Neural cell (in vitro differentiated cells): ENCODE data around the gene SEPTIN2. TPM values are rescaled to one million over a fixed set of nuclear protein-coding genes. Genes with fewer than 3 reads are reported as not detected.
"Not testable (repeated sequence)": the region's sequence is repeated elsewhere in the genome, so short reads cannot be mapped to it uniquely, and the experiment has no call there.

ENCODE experiments used
- H2AFZ ChIP-seq: fragments of 200-600, 300-800 bp; sonication (generic), shearing (Covaris generic); 2 replicates; pipeline ENCODE4 v1.6.0; 2014; ENCODE audit warnings: low read depth, mild to moderate bottlenecking, antibody characterized with exemption, low read length, moderate library complexity
- H3F3A ChIP-seq: fragments of 200-600 bp; shearing (Covaris generic); 2 replicates; pipeline ENCODE4 v1.6.1; 2016; ENCODE audit warnings: mild to moderate bottlenecking, moderate library complexity, mixed read lengths, antibody characterized with exemption, low read length; ENCODE audit not compliant: insufficient read depth, poor library complexity, severe bottlenecking
- H3K27ac ChIP-seq: fragments of 200-600, 300-800 bp; sonication (generic), shearing (Covaris generic); 2 replicates; pipeline ENCODE4 v1.5.1; 2014; ENCODE audit warnings: mild to moderate bottlenecking, low read length, moderate library complexity
- H3K27me3 ChIP-seq: fragments of 300-800, 200-600 bp; sonication (generic), shearing (Covaris generic); 2 replicates; pipeline ENCODE4 v1.6.0; 2014; ENCODE audit warnings: mild to moderate bottlenecking, low read depth, low read length, moderate library complexity; ENCODE audit not compliant: insufficient read depth
- H3K36me3 ChIP-seq: fragments of 300-800, 200-600 bp; sonication (generic), shearing (Covaris generic); 2 replicates; pipeline ENCODE4 v1.5.1; 2014; ENCODE audit warnings: mild to moderate bottlenecking, antibody characterized with exemption, low read length, moderate library complexity; ENCODE audit not compliant: insufficient read depth
- H3K4me2 ChIP-seq: fragments of 300-800, 200-600 bp; sonication (generic), shearing (Covaris generic); 2 replicates; pipeline ENCODE4 v1.6.0; 2014; ENCODE audit warnings: mild to moderate bottlenecking, low read length
- H3K4me3 ChIP-seq: fragments of 300-800, 200-600 bp; sonication (generic), shearing (Covaris generic); 2 replicates; pipeline ENCODE4 v1.5.1; 2014; ENCODE audit warnings: mild to moderate bottlenecking, low read length, moderate library complexity
- H3K79me2 ChIP-seq: fragments of 200-600 bp; shearing (Covaris generic); replicated peaks from 2 replicates; pipeline ENCODE4 v1.6.0; 2014; ENCODE audit warnings: mild to moderate bottlenecking, low read length, moderate library complexity; ENCODE audit not compliant: insufficient read depth
- H3K9ac ChIP-seq: fragments of 300-800, 200-600 bp; sonication (generic), shearing (Covaris generic); 2 replicates; pipeline ENCODE4 v1.6.1; 2016; ENCODE audit warnings: mild to moderate bottlenecking, low read length, mixed read lengths
- H3K9me2 ChIP-seq: fragments of 200-600 bp; shearing (Covaris generic); 2 replicates; pipeline ENCODE4 v1.6.1; 2016; ENCODE audit warnings: mild to moderate bottlenecking, low read length, mixed read lengths; ENCODE audit not compliant: insufficient read depth
- H3K9me3 ChIP-seq: fragments of 200-600, 300-800 bp; sonication (generic), shearing (Covaris generic); 2 replicates; pipeline ENCODE4 v1.6.1; 2016; ENCODE audit warnings: mild to moderate bottlenecking, mixed run types, low read length, moderate library complexity, mixed read lengths
- H4K20me1 ChIP-seq: fragments of 200-600 bp; shearing (Covaris generic); 2 replicates; pipeline ENCODE4 v1.6.1; 2016; ENCODE audit warnings: mild to moderate bottlenecking, mixed run types; ENCODE audit not compliant: insufficient read depth
- MXI1 ChIP-seq: fragments of 450-650 bp; conservative IDR thresholded peaks from 2 replicates; pipeline ENCODE4 v1.6.1; 2014; ENCODE audit warnings: antibody characterized with exemption, mild to moderate bottlenecking; ENCODE audit not compliant: poor library complexity, severe bottlenecking
- REST ChIP-seq: IDR thresholded peaks from 2 replicates; pipeline ENCODE4 v1.6.1; 2012; ENCODE audit warnings: borderline replicate concordance
- SMC3 ChIP-seq: fragments of 450-650 bp; conservative IDR thresholded peaks from 2 replicates; pipeline ENCODE4 v1.6.1; 2014; ENCODE audit warnings: antibody characterized with exemption, mild to moderate bottlenecking, moderate library complexity; ENCODE audit not compliant: poor library complexity
- TAF1 ChIP-seq: IDR thresholded peaks from 2 replicates; pipeline ENCODE4 v1.6.1; 2012; ENCODE audit warnings: low read depth
- polyA plus RNA-seq: library from polyadenylated mRNA; depleted of rRNA; stranded (reverse); fragments of >200 nt; gene quantifications from 2 replicates; pipeline ENCODE4 v1.2.3, GENCODE V29; 2014

Gene SEPTIN2
- polyA plus RNA-seq, 1 donor from 2014 or later = 467 TPM

GRCh38 chr2:241393524-241394196 is 77.9 kb downstream of the SEPTIN2 start:
- H4K20me1 ChIP-seq = no peaks in the 10 kb centered on the region
- H3K4me2 ChIP-seq = no peak overlapping the region
- H3K9me3 ChIP-seq = no peaks in the 10 kb centered on the region
- H3K4me3 ChIP-seq = no peak overlapping the region
- H3K36me3 ChIP-seq = no peaks in the 10 kb centered on the region
- H3K27ac ChIP-seq = no peak overlapping the region
- H3K27me3 ChIP-seq = no peaks in the 10 kb centered on the region
- H2AFZ ChIP-seq = no peak overlapping the region
- no peaks in the 10 kb centered on the region for H3K79me2 ChIP-seq
- TF ChIP-seq MXI1 = no peak
- no peak for TF ChIP-seq TAF1
- TF ChIP-seq SMC3 = no peak
- H3K9ac ChIP-seq = no peak overlapping the region
- no peaks in the 10 kb centered on the region for H3K9me2 ChIP-seq
- H3F3A ChIP-seq = no peaks in the 10 kb centered on the region

- not testable (repeated sequence) for H3K4me2 ChIP-seq, H3K9me2 ChIP-seq, H3K36me3 ChIP-seq, H3K4me3 ChIP-seq, H3K79me2 ChIP-seq, H4K20me1 ChIP-seq, H3K27ac ChIP-seq, H3K9me3 ChIP-seq, H3F3A ChIP-seq, H2AFZ ChIP-seq, H3K27me3 ChIP-seq, H3K9ac ChIP-seq
These were observed 81.1 kb downstream of the SEPTIN2 start for GRCh38 chr2:241396809-241397208.

DNA sequence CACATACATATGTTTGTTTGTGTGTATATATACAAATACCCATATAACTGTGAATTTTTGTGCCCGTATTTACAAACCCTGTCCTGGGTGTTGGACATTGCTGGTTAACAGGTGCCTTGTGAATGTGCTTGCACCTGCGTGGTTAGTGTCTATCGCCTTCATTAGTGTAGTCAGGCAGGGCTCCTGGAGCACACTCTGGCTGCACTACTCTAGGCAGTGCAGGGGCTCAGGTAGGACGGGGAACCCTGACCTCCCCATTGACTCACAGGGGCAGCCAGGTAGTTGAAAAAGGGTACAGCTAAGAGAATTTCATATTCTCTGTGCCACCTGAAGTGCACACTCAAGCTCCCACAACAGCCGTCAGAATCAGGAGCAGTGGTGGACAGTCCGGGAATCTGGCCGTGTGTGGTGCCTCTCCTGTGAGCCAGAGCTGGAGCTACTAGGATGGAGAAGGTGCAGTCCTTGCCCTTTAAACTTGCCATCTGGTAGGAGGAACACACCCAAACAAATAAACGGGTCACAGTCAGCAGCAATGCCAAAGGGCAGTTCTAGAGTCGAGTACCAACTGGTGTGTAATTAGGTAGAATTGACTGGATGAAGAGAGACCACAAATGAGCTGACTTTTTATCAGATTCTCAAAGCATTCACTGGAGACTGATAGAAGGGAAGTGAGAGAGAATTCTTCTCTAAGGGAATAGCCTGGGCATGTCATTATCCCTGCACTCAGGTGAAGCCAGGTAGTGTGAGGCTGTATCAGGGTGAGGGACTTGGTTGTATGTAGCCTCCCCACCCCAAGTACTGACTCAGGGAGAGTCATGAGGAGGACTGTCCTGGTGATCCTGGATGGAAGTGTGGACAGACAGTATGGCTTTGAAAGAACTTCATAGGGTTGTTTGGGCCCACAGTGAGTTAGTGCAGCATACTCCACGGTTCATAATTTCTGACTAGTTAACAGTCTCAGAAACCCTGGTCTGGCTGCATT is 84.5 kb downstream of the SEPTIN2 start:
- H4K20me1 ChIP-seq = no peaks in the 10 kb centered on the region
- no peak overlapping the region for H3K27ac ChIP-seq
- no peak overlapping the region for H3K4me3 ChIP-seq
- H3K9ac ChIP-seq = no peak overlapping the region
- H3K27me3 ChIP-seq = no peaks in the 10 kb centered on the region
- H3K36me3 ChIP-seq = no peaks in the 10 kb centered on the region
- H3K79me2 ChIP-seq = no peaks in the 10 kb centered on the region
- H3K9me2 ChIP-seq = no peaks in the 10 kb centered on the region
- H2AFZ ChIP-seq = no peak overlapping the region
- no peaks in the 10 kb centered on the region for H3K9me3 ChIP-seq
- no peak overlapping the region for H3K4me2 ChIP-seq
- H3F3A ChIP-seq = no peaks in the 10 kb centered on the region
- no peak for TF ChIP-seq REST
- TF ChIP-seq SMC3 = no peak
- TF ChIP-seq MXI1 = no peak

Other genes with a start within 250 kb of the SEPTIN2 start
- gene MTERF4, start 213.6 kb upstream of the SEPTIN2 start, polyA plus RNA-seq = 142 and 164 TPM in 2 replicates
- 26.0 and 32.6 TPM in 2 replicates for gene PASK, start 166.5 kb upstream of the SEPTIN2 start, polyA plus RNA-seq
- 53.0 and 59.3 TPM in 2 replicates for gene PPP1R7, start 165.5 kb upstream of the SEPTIN2 start, polyA plus RNA-seq
- not detected in 2 replicates for gene ANO7, start 127.2 kb upstream of the SEPTIN2 start, polyA plus RNA-seq
- 61.9 and 87.0 TPM in 2 replicates for gene HDLBP, start 253 bp upstream of the SEPTIN2 start, polyA plus RNA-seq
- 13.1 and 13.3 TPM in 2 replicates for gene FARP2, start 40.4 kb downstream of the SEPTIN2 start, polyA plus RNA-seq
- 580 and 628 TPM in 2 replicates for gene STK25, start 192.7 kb downstream of the SEPTIN2 start, polyA plus RNA-seq
- gene BOK, start 242.8 kb downstream of the SEPTIN2 start, polyA plus RNA-seq = 2.3 and 3.9 TPM in 2 replicates